ENCODE data around the gene SIAE. TPM values are rescaled to one million over a fixed set of nuclear protein-coding genes. Genes with fewer than 3 reads are reported as not detected.

Gene SIAE
- polyA plus RNA-seq, 1 experiment: 42.1 TPM

DNA sequence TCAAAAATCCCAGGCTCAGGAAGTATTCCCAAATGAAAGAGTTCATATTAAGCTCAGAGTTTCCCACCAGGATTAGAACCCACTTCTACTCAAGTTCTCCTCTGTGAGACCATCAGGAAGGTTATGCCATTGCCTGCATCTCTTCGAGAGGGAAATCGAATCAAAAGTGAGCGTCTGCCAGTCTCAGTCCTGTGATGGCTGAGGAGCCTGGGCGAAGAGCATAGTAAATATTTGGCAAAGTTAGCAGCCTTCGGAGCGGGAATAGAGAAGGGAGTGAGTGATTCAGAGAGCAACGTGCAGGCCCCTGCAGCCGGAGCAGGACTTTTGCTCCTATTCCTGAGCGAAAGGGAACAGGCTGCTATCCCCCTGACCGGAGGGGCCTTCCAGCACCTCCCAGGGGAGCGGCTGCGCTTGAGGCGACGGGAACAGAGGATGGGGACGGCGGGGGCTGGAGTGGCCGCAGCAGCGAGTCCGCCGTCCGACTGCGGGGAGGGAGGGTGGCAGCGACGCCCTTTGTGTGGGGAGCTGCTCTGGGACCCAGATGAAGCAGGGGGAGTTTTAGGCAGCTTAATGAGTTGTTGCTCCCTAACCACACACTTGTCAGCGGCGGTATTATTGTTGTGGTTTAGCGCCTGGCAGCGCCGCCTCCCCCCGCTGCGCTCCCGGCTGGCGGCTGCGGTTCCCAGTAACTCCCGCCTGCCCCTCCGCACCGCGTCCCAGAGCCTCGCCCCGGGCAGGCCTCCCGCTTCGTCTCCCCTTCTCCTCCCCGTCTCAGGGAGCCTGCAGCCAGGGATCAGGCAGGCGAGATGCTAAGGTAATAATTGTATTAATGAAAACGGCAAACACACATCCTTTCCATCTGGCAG lies 44.5 kb upstream of the SIAE start:
- ChIA-PET POLR2A (no interaction called here), CTCF (no interaction called here)
- TF ChIP-seq, protein P1, sequence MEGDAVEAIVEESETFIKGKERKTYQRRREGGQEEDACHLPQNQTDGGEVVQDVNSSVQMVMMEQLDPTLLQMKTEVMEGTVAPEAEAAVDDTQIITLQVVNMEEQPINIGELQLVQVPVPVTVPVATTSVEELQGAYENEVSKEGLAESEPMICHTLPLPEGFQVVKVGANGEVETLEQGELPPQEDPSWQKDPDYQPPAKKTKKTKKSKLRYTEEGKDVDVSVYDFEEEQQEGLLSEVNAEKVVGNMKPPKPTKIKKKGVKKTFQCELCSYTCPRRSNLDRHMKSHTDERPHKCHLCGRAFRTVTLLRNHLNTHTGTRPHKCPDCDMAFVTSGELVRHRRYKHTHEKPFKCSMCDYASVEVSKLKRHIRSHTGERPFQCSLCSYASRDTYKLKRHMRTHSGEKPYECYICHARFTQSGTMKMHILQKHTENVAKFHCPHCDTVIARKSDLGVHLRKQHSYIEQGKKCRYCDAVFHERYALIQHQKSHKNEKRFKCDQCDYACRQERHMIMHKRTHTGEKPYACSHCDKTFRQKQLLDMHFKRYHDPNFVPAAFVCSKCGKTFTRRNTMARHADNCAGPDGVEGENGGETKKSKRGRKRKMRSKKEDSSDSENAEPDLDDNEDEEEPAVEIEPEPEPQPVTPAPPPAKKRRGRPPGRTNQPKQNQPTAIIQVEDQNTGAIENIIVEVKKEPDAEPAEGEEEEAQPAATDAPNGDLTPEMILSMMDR (IDR thresholded peaks at IDR 0.05; ENCODE audit: insufficient read depth, low read depth, low read length): no peak
- Histone ChIP-seq H3K36me3 (ENCODE audit: control insufficient read depth, insufficient read depth, low read length) (no peaks in the 10 kb centered on the region), H3K27me3 (ENCODE audit: control insufficient read depth, insufficient read depth, low read length) (peaks cover 40% of the 10 kb centered on the region), H3K4me3 (ENCODE audit: low read depth, low read length) (peak overlapping the region; percentile 36)
- DNase-seq (ENCODE audit: low read depth): no peak

DNA sequence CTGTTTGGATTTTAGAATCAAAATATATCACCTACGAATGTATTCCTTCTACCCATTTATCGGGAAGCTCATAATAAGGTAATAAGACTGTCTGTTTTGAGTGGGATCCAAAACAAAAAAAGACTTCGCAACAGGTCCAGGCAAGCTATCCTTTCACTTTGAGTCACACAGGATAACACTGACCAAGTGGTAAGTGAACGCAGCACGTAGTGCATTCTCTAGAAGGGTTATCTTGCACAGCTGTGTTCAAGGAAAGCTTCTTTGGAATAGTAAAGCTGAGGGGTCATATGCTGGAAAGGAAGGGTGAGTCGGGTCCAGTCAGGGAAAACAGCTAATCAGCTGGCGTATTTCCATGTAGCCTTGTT lies 43.9 kb upstream of the SIAE start:
- no peak for DNase-seq (ENCODE audit: low read depth)
- Histone ChIP-seq H3K27me3 (ENCODE audit: control insufficient read depth, insufficient read depth, low read length) (peaks cover 39% of the 10 kb centered on the region), H3K36me3 (ENCODE audit: control insufficient read depth, insufficient read depth, low read length) (no peaks in the 10 kb centered on the region), H3K4me3 (ENCODE audit: low read depth, low read length) (no peak overlapping the region)
- POLR2A ChIA-PET: no interaction called here
- TF ChIP-seq, protein P1 (IDR thresholded peaks at IDR 0.05; ENCODE audit: insufficient read depth, low read depth, low read length): no peak
- CTCF ChIA-PET: no interaction called here

DNA sequence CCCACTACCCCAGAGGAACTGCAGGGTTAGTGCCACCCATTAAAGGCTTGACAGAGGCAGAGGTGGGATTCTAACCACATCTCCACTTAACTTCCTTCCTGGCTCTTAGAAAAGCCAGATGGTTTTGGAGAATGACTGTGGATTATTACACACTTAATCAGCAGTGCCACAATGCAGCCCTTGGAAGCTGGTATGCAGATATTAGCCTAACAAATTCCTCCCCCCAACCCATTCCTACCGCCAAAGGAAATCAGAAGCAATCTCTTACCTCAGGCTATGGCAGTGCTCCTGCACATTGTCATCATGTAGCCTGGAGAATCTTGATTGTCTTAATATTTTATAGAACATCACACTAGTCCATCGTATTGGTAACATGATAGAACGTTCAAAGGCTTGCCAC lies 43.1 kb upstream of the SIAE start:
- Histone ChIP-seq H3K4me3 (ENCODE audit: low read depth, low read length) (no peak overlapping the region), H3K27me3 (ENCODE audit: control insufficient read depth, insufficient read depth, low read length) (peaks cover 35% of the 10 kb centered on the region), H3K36me3 (ENCODE audit: control insufficient read depth, insufficient read depth, low read length) (no peaks in the 10 kb centered on the region)
- CTCF ChIA-PET: no interaction called here
- POLR2A ChIA-PET: no interaction called here
- no peak for DNase-seq (ENCODE audit: low read depth)
- TF ChIP-seq, protein P1 (IDR thresholded peaks at IDR 0.05; ENCODE audit: insufficient read depth, low read depth, low read length): no peak

DNA sequence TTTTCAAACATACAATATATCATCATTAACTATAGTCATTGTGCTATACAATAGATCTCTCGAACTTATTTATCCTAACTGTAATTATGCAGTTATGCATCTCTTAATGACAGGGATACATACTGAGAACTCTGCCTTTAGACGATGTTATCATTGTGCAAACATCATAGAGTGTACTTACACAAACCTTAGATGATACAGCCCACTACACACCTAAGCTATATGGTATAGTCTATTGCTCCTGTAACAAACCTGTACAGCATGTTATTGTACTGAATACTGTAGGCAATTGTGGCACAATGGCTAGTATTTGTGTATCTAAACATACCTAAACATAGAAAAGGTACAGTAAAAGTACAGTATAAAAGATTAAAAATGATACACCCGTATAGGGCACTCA lies 38.9 kb upstream of the SIAE start:
- CTCF ChIA-PET: no interaction called here
- Histone ChIP-seq H3K4me3 (ENCODE audit: low read depth, low read length) (no peak overlapping the region), H3K27me3 (ENCODE audit: control insufficient read depth, insufficient read depth, low read length) (peaks cover 8% of the 10 kb centered on the region), H3K36me3 (ENCODE audit: control insufficient read depth, insufficient read depth, low read length) (no peaks in the 10 kb centered on the region)
- POLR2A ChIA-PET: no interaction called here
- TF ChIP-seq, protein P1 (IDR thresholded peaks at IDR 0.05; ENCODE audit: insufficient read depth, low read depth, low read length): no peak
- no peak for DNase-seq (ENCODE audit: low read depth)

DNA sequence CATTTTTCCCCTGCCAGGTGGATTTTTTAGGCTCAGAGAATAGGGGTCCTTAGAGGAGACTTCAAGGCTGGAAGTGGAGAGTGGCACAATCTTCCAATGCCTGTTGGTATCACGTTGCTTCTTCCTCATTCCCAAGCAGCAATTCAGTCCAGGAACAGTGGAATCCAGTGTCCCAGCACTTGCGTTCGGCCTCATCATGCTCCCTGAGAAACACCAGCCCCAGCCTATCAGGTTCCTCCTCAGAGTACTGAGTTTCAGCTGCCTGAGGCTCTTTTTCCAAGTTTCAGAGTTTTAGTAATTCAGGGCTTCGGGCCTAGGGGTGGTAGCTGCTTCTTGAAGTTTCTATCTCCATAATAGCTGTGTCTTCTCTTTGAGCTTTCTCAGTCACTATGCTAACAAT lies 34.3 kb upstream of the SIAE start:
- no peak for DNase-seq (ENCODE audit: low read depth)
- H3K4me3 ChIP-seq (ENCODE audit: low read depth, low read length): no peak overlapping the region
- no peaks in the 10 kb centered on the region for H3K36me3 ChIP-seq (ENCODE audit: control insufficient read depth, insufficient read depth, low read length)
- CTCF ChIA-PET: interaction anchor here (0.7 to 1.2 kb wide), 4 partner anchors 9 to 124 kb away, joined by 3 read pairs; no protein-coding TSS in a partner anchor
- POLR2A ChIA-PET: no interaction called here
- TF ChIP-seq, protein P1 (IDR thresholded peaks at IDR 0.05; ENCODE audit: insufficient read depth, low read depth, low read length): no peak
- peaks cover 5% of the 10 kb centered on the region for H3K27me3 ChIP-seq (ENCODE audit: control insufficient read depth, insufficient read depth, low read length)
